Sigmoid colon (tissue), 4 donors: ENCODE data around the gene BCL7A.

Experiments
- EP300 ChIP-seq, 4 donors: sonication (generic); formaldehyde crosslinking; IDR thresholded peaks; one replicate each; pipeline ENCODE4 v1.6.1; 2017; ENCODE audit warnings: antibody characterized with exemption in 4 of 4
- POLR2A ChIP-seq, 2 donors: fragments of 450-650 bp; IDR thresholded peaks; one replicate each; pipeline ENCODE4 v1.6.1; 2016; ENCODE audit warnings: antibody characterized with exemption in 2 of 2, mild to moderate bottlenecking in 2 of 2, moderate library complexity in 2 of 2
- POLR2AphosphoS5 ChIP-seq, 4 donors: sonication (generic); formaldehyde crosslinking; IDR thresholded peaks; one replicate each; pipeline ENCODE4 v1.6.1; 2017; ENCODE audit warnings: antibody characterized with exemption in 4 of 4
- TF ChIP-seq, protein P1 (sequence below), 4 experiments: fragments of 450-650 bp in 3 of 4; fragments of 200-600 bp in 1 of 4; IDR thresholded peaks; one replicate each; pipeline ENCODE4 v1.5.1; 2016 to 2019; ENCODE audit warnings: antibody characterized with exemption in 4 of 4, mild to moderate bottlenecking in 3 of 4, moderate library complexity in 2 of 4

- TF ChIP-seq POLR2A (IDR thresholded peaks at IDR 0.05): no peak
- TF ChIP-seq EP300 (IDR thresholded peaks at IDR 0.05): no peak
- TF ChIP-seq, protein P1, sequence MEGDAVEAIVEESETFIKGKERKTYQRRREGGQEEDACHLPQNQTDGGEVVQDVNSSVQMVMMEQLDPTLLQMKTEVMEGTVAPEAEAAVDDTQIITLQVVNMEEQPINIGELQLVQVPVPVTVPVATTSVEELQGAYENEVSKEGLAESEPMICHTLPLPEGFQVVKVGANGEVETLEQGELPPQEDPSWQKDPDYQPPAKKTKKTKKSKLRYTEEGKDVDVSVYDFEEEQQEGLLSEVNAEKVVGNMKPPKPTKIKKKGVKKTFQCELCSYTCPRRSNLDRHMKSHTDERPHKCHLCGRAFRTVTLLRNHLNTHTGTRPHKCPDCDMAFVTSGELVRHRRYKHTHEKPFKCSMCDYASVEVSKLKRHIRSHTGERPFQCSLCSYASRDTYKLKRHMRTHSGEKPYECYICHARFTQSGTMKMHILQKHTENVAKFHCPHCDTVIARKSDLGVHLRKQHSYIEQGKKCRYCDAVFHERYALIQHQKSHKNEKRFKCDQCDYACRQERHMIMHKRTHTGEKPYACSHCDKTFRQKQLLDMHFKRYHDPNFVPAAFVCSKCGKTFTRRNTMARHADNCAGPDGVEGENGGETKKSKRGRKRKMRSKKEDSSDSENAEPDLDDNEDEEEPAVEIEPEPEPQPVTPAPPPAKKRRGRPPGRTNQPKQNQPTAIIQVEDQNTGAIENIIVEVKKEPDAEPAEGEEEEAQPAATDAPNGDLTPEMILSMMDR (IDR thresholded peaks at IDR 0.05): no peak
- TF ChIP-seq POLR2AphosphoS5 (IDR thresholded peaks at IDR 0.05): no peak
Measured at GRCh38 chr12:122102331-122102730, 80.6 kb downstream of the BCL7A start.
